NCI-H128 (cell line): ENCODE measurements around the gene NUDCD2.

ENCODE experiments used
- DNase-seq: peaks from one replicate; lab custom pipeline; 2025; ENCODE audit not compliant: unreplicated experiment; lab: John Stamatoyannopoulos, UW

Gene NUDCD2, protein sequence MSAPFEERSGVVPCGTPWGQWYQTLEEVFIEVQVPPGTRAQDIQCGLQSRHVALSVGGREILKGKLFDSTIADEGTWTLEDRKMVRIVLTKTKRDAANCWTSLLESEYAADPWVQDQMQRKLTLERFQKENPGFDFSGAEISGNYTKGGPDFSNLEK

DNA sequence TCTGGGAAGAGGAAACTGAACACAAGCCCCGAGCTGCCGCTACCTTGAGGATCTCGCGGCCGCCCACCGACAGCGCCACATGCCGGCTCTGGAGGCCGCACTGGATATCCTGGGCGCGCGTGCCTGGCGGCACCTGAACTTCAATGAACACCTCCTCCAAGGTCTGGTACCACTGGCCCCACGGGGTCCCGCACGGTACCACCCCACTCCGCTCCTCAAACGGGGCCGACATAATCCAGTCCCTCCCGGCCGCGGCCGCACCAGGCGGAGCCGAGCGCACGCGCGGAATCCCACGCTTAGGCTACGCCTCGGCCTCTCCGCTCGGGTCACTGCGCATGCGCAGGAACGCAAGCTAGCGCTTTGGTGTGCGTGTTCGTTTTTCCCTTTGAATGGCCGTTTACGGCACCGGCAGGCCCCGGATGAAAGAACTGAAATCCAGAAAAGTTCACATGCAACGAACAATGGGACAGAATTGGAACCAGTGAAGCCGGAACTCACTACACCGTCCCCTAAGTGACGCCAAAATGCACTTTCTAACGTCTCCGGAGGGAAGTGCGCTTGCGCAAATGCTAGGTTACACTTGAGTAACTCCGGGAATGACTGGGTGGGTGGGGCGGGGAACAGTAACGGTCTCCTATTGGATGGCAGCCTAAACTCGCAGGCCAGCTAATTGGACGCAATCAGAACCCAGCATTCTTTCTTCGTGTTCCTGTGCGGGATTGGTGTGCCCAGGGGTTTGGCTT lies at the start of gene NUDCD2:
Gene NUDCD2 (minus strand): TSS at position 284 of the 743 bp plus-strand sequence. CDS start 52 bp downstream, at position 232.
- DNase-seq, result peak; percentile 94

DNA sequence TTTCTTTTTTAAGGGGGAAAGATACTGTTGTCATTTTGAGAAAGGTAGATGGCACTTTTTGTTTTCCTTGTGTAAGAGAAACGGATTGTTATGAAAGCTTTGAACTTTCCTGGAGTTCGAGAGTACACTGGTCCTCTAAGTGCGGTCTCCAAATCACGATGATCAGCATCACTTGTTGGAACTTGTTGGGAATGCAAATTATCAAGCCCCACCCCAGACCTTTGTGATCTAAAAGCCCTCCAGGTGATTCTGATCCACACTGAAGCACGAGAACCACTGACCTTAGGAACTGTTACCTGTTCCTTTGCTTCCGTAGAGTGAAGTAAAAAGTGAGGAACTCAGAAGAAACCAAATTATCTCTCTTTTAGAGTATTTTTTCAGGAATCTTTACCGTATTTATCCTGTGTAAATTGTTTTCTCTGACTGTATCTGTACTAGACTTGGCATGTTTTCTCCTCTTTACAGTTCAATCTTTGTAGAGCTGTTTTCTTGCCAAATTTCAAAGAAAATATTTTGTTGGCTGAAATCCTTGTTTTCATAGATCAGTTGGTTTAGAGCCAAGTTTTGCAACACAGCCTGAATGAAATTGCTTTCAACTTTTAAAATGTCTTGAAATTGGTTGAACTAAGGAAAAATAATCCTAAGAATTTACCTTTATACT lies 49.5 kb upstream of the NUDCD2 start:
- DNase-seq, result no peak

DNA sequence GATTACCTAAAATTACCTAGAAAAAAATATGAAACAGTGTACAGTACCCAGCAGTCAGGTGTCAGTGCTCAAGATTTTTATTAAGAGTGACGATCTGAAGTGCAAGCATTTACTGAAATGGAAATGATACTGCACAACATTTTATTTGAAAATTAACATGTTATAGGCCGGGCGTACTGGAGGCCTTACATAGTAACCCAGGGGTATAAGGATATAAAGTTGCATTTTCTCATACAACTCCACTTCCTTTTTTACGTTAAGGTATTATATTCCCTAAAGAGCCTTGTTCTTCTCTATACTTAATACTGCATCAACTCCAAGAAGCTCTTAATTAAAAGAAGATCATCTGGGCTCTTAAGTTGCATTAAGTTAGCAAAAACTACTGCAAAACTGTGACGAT lies 48.9 kb upstream of the NUDCD2 start:
- no peak for DNase-seq

DNA sequence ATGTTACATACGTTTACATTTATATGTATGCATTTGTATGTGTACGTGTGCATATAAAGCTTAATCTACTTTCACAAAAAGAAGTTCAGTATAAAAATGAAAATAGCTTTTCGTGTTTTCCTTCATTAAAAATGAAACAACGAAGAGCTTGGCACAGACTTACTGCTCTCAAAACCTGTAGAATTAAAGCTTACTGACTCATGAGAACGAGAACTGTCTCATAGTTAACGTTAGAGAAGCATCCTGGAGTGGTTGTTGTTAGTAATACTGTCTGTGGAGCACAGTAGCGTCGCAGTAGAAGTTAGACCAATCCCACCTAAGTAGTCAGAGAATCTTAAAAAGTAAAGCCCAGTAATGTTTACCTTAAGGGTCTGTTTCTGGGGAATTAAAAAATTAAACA lies 46.8 kb upstream of the NUDCD2 start:
- DNase-seq, result no peak

DNA sequence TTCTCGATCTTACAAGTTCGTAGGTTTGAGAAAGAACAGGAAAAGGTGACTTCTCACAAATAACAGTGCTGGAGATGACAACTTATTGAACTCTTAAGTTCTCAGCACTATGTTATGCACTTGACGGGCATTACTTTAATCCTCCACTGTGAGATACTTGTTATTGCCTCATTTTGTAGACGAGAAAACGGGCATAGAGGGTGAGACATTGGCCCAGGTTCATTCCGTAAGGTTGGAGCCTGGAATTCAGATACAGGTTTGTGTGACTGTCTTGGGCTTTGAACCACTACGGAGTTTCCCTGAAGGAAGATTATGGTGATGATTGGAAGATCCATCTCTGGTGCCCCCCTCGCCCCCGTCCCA lies 46.2 kb upstream of the NUDCD2 start:
- no peak for DNase-seq

DNA sequence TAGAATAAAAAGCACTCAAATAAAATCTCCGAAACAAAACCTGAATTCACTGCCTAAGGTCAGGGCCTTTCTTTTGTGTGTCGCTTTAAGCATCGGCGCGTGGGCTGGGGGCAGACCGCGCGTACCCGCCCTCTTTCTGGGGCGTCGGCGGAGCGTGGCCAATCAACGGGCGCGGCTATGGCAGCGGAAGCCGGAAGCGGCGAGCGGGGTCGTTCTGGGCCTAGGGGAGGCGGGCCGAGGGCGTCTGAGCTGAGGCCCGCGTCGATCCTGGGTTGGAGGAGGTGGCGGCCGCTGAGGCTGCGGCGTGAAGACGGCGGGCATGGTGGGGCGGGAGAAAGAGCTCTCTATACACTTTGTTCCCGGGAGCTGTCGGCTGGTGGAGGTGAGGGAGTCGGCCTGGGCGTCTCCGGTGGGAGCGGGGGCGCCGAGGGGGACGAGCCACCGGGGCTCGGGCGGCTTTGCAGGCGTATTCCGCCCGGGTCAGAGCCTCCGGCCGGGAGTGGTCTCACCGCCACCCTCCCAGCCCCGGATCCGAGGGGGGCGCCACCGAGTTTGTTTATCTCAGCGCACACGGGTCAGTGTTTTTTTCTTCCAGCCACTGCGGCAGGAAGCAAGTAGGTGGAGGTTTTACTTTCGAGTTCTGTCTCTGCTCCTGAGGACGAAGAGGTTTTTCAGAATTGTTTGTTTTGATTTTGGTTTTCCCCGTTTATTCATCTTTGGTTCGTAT lies 45.6 kb upstream of the NUDCD2 start, which contains the start of gene MAT2B:
Gene MAT2B (plus strand): TSS at position 252 of the 727 bp plus-strand sequence. CDS start 68 bp downstream, at position 320.
- DNase-seq, result peak; percentile 78

DNA sequence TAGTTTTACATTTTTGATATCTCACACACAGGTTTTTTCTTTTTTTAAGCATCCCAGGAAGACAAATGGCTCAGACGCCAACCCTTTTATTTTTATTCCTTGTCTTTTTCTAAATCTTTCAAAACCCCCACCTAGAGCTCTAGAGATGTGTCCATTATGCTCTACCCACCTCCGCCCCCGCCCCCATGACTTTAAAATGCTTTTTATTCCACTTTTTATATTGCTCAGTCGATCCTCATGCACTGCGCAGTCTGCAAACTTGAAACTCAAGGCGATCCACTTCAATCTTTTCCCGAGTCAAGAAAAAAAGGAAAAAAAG lies 45.1 kb upstream of the NUDCD2 start:
- no peak for DNase-seq

DNA sequence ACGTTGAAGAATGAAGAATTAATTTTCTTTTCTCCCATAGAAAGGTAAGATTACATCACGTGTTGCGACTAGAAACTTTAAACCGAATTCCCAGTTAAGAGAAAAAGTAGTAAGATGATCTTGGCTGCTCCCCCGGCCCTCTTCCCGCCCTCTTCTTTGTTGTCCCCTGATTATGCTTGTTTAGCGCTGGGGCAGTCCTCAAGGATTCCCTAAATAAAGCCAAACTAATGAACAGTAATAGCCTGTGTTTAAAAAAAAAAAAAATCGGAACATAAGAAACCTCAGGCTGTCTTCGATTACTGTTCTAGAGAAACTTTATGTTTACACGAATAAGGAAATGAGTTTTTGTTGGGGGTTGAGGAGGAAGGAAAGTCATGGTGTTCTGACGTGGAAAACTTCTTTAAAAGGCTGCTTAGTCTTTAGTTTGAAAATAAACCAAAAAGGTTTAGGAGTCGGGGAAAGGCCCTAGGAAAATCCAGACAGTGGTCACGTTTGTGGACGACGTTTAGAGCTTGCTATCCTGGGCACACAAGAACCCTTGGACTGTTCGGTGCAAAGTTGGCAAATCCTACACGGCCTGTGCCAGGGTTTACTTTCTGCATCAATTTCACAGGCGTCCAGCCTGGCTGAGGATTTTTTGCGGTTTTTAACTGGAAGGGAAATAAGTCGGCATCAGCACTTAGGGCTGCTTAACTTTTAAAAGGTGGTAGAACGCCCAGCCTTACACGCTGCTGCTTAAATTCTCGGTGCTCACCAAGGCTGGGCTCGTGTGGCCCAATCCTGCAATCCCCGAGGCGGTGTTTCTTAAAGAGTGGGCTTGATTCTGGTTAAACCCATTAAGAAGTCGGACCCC lies 44.4 kb upstream of the NUDCD2 start:
- no peak for DNase-seq

DNA sequence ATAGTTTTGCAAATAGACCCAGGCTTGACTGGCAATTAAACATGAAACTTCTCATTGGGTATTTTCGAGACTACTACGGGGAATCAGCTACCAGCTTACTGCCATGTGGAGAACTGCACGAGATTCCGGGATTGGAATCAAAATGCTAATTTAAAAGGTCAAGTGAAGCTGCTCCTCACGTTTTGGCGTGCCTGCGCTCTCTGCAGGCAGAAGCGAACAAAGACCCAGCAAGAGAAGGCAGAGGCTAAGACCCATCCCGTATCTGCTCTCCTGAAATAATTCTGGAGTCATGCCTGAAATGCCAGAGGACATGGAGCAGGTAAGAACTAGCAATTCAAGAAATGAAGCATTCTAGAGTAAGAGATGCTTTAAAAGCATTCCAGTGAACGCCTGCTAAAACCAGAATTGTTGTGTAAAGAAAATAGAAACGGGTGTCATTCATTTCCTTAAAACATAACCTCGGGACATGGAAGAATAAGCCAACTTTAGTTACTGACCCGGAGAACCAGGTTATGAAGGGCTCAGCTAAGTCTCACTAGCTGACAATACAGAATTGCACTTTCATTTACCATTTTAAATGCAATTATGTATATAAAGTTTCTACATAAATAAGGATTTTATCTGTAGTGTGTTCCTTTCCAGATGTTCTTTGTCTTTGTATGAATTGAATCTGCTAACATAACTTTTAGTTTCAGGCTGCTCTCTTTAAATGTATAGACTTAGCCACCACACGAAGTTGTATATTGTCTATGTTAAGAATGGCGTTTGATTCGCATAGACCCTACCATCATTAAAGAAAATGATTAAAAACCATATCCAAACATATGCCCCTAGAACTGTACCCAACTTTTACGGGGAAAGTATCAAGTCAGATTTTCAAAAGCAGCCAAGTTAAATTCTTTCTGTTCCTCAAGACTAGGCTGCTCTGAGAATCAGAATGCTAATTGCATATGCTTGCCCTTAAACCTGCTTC lies 43.5 kb upstream of the NUDCD2 start:
- no peak for DNase-seq

DNA sequence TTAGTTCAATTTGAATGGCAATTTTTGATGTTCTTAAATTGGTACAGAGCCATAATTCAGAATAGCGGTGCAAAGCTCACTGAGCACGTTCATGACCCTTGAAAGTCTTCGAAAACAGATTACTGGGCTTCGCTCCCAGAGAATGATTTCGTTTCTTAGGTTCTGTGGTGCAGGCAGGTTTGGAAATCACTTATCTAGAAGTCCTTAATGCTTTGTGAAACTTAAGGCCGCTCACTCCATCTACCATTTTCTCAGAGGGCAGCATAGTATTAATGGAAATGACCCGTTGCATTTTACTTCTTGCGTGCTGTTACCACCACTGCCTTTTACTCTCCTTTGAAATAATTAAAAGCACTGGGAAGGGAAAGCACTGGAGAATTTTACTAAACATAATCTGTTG lies 42.6 kb upstream of the NUDCD2 start:
- no peak for DNase-seq

DNA sequence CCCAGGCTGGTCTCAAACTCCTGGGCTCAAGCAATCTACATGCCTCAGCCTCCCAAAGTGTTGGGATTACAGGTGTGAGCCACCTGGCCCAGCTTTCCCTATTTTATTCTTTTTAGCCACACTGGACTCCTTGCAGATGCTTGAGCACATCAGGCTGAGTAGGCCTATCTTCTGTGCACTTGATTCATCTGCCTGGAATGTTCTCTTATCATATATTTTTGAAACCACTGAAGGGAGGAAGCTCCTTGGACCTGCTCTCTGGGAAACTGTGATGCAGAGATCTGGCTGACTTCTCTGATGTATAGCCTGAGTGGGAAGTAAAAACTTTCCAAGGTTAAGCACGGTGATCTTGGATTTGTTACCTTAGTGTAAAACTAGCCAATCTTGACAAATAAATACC lies 39.0 kb upstream of the NUDCD2 start:
- no peak for DNase-seq

DNA sequence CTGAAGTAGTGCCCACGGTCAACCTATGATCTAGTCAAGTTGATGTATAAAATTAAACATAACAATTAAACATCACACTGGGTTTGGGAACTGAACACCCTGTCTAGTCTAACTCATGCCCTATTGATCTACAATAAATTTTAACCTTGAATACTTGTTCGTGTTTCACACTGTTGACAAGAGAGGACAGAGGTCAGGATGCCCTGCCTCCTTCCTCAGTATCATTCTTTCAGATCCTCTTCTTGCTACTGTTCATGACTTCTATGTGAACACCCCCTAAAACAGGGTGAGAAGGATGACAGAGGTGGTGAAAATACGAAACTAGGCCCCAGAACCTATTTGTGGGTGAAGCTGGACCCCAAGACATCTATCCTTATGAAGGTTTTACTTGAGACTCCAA lies 37.4 kb upstream of the NUDCD2 start:
- no peak for DNase-seq

DNA sequence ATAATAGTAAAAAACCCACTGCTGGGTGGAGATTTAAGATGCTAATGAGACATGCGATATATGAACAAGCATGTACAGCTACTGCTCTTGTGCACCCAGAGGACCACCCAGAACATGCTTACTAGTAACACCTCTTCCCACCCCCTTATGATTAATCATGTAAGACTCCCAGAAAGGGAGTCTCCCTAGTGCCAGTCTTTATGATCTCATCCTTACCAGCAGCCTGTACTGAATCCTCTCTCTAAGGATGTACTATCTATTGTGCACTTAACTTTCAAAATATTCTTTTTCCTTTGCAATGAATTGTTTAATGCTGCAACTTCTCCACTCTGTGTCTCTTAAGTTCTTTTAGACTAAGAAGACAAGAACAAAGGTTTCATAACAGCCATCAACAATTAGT lies 36.4 kb upstream of the NUDCD2 start:
- no peak for DNase-seq

DNA sequence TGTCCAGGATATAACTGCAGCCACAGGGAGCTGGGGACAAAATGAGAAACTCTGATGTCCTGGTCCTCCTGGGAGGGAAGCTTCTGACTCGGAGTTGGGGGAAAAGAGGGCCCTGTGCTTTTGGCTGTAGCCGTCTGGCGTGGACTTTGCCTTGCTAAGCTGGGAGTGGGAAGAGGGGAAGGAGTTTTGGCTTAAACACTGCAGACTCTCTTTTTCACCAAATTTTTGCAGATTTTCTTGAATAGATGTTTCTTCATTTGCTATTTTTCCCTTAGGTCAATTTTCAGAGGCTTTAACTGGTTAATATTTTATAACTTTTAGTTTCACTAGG lies 29.8 kb upstream of the NUDCD2 start:
- DNase-seq, result no peak

DNA sequence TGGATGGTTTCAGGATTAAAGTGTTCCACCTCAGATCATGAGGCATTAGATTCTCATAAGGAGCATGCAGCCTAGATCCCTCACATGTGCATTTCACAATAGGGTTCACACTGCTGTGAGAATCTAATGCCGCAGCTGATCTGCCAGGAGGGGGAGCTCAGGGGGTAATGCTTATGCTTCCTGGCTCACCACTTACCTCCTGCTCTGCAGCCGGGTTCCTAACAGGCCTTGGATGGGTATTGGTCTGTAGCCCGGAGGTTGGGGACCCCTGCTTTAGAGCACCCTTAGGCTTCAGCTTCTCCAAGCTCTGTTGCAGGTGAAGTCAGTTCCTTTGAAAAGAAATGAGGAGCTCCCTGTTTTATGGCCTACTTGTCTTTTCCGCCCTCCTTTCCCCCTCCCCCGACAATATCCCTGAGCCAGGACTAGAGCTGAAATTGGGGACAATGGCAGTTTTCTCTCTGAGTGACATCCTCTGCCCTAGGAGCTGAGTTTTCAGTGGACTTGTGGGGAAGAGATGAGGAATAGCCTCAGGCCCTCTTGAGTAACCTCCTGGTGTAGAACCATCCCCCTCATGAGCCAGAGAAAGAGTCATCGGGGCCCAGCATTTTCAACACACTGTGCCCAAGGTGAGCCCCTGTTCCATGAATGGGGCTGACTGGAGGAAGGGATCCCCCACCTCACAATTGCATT lies 29.3 kb upstream of the NUDCD2 start:
- no peak for DNase-seq

DNA sequence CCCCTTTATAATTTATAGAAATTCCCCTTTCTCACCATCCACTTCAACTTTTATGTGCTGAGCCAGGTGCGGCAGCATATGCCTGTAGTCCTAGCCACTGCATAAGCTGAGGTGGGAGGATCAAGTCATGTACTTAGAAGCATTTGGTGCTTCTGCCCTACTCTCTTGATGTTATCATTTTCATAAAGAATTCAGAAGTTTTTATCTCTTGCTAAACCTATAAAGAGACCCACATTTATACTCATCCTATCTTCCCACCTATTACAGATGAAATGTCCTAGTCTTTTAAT lies 19.0 kb upstream of the NUDCD2 start:
- no peak for DNase-seq

DNA sequence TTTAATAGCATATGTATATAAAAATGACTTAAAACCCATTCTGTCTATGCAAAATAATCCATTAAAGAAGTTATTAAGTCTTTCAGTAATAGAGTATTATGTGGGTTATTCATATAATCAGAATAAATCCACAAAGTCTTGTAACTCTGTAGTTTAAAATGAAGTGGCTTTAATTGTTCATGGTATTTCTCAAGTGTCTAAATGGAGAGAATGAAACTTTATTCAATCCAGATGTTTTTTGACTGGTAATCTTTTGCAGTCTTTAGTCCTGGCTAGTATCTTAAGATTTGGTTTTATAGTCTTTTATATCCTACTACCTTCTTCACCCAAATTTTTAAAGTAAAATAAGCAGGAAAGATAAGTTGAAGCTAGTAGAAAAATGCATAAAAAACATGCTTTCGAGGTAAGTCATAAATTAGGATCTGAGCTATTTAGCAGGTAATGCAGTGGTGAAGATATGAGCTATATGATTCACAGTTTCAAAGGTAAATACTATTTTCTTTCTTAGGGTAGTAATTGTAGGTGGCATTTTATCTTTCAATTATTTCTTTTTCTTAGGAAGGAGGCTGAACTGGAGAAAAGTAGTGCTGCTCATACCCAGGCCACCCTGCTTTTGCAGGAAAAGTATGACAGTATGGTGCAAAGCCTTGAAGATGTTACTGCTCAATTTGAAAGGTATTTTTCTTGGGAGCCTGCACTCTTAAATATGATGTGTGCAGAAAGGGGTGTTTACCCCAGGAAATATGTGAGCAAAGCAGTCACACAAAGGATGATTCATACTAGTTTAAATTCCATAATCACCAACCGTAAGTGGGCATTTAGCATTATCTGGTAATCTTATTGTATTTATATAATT lies 18.5 kb upstream of the NUDCD2 start:
- no peak for DNase-seq

DNA sequence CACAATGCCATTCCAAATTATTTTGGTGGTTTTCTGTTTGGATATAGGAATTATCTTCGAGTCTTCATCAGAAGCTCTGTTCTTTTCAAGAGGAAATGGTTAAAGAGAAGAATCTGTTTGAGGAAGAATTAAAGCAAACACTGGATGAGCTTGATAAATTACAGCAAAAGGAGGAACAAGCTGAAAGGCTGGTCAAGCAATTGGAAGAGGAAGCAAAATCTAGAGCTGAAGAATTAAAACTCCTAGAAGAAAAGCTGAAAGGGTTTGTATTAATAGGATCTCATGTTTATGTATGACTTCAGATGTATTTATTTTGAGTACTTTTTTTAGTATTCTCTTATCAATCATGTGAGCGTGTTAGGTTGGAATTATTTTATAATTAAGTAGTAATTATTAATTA lies 15.5 kb upstream of the NUDCD2 start:
- no peak for DNase-seq
